Ovary (tissue), 9 donors: ENCODE measurements around the gene ULBP3. TPM values are rescaled to one million over a fixed set of nuclear protein-coding genes. Genes with fewer than 3 reads are reported as not detected.
"Not testable (repeated sequence)": the region's sequence is repeated elsewhere in the genome, so short reads cannot be mapped to it uniquely, and the experiment has no call there.

ENCODE experiments used
- DNase-seq, 5 donors: peaks; one replicate each; pipeline ENCODE4 v3.0.0-alpha.2; 2019 to 2020
- H3K27ac ChIP-seq, 2 donors: fragments of 200-600 bp; one replicate each; pipeline versions ENCODE4 v1.5.1 to v1.8.0; 2019 to 2022
- H3K27me3 ChIP-seq: fragments of 200-600 bp; one replicate; pipeline ENCODE4 v1.8.0; 2022
- H3K36me3 ChIP-seq: fragments of 200-600 bp; sonication (generic); one replicate; pipeline ENCODE4 v1.5.1; 2019
- H3K4me1 ChIP-seq: one replicate; pipeline ENCODE4 v1.8.1; 2013; ENCODE audit warnings: mild to moderate bottlenecking, moderate library complexity; ENCODE audit not compliant: insufficient read depth
- H3K4me3 ChIP-seq: fragments of 200-600 bp; sonication (generic); one replicate; pipeline ENCODE4 v1.5.1; 2017
- H3K9me3 ChIP-seq, 2 donors: fragments of 200-600 bp in 1 of 2; sonication (generic) in 1 of 2; one replicate each; pipeline versions ENCODE4 v1.5.1 to v1.8.1; 2013 to 2019; ENCODE audit warnings: mild to moderate bottlenecking in 1 of 2, moderate library complexity in 1 of 2
- CTCF ChIP-seq, 3 donors: fragments of 450-650 bp in 2 of 3; fragments of 200-600 bp in 1 of 3; IDR thresholded peaks; one replicate each; pipeline versions ENCODE4 v1.5.1 to v1.8.0; 2016 to 2022; ENCODE audit warnings: antibody characterized with exemption in 3 of 3, mild to moderate bottlenecking in 1 of 3
- EP300 ChIP-seq: sonication (generic); formaldehyde crosslinking; IDR thresholded peaks from one replicate; pipeline ENCODE4 v1.6.1; 2017; ENCODE audit warnings: antibody characterized with exemption
- POLR2A ChIP-seq: fragments of 450-650 bp; IDR thresholded peaks from one replicate; pipeline ENCODE4 v1.6.1; 2017; ENCODE audit warnings: antibody characterized with exemption, mild to moderate bottlenecking, moderate library complexity
- WGBS, 3 donors: extraction: QIAGEN DNeasy Blood & Tissue Kit in 1 of 3; methylation state at CpG; one replicate each; pipeline versions ENCODE4 v1.1.5 to v1.1.7; 2013 to 2017; 5-methylcytosine and 5-hydroxymethylcytosine counted together
- intact Hi-C, 4 donors: fragments of 100-400 bp; cut with DNase I; formaldehyde crosslinking; loops; one replicate each; pipeline versions ENCODE4 v1.11.0 to v1.15.1; 2022 to 2023
- polyA plus RNA-seq, 2 donors: library from polyadenylated mRNA; stranded (reverse); fragments of 200-250 nt in 1 of 2; fragments of 350-450 nt in 1 of 2; fragmentation: Illumina TruSeq in 1 of 2; extraction: RNeasy Lipid Tissue Mini Kit (QIAGEN cat#74804) in 1 of 2; gene quantifications; one replicate each; pipeline ENCODE4 v1.2.3, GENCODE V29; 2013 to 2014
- total RNA-seq, 7 donors: library from RNA; depleted of rRNA in 2 of 7; stranded (reverse); fragments of >200 nt in 2 of 7; fragmentation: NEBNext Ultra II Directional in 3 of 7; extraction: Animal tissue kit (Norgen Biotek cat#: 25700) in 3 of 7; gene quantifications; one replicate each; pipeline versions ENCODE4 v1.1.0 to v1.2.4, GENCODE V29; 2016 to 2023
- donor health status: DM: no; HTN: no; CAD: no; lungs with moderate emphysema.
- donor health status: DM: no; HTN: no; CAD: no.
- donor health status: Bipolar disorder and iron deficiency.
- donor health status: DM: yes; HTN: yes; CAD: no.
- donor health status: DM: no; HTN: no; CAD: no.
- donor health status: DM: yes; HTN: yes; CAD: no.

The ULBP3 gene
- total and polyA plus RNA-seq, 9 donors: 0.66 to 2.5 (median 1.6) TPM; not detected in 2

DNA sequence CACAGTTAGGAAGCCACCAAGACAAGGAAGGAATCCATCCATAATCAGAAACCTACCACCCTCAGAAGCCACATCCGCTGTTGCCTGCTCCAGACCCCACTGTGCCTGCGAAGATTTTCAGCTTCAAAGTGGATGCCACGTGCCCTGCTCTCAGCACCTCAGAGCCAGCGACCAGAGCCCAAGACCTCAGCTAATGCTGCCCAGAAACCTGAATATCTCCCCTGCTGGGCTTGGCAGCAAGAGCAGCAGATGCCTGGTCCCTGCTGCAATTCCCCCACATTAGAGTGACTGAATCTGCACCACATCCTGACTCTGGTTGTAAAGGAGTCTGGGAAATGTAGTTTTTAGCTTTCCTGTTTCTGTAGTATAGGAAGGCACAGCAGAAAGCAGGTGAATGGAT lies 10.7 kb upstream of the ULBP3 start:
- Histone ChIP-seq H3K27ac (no peak overlapping the region), H3K9me3 (no peaks in the 10 kb centered on the region), H3K27me3 (no peaks in the 10 kb centered on the region), H3K4me3 (no peak overlapping the region), H3K4me1 (no peaks in the 10 kb centered on the region), H3K36me3 (no peaks in the 10 kb centered on the region)
- 84 to 85% (median 84%) methylated on average over 4 of the region's 4 CpGs for WGBS, 3 donors
- intact Hi-C loops: loop anchor here in 2 of 4 donors (5.0 to 10.0 kb wide), 3 partner anchors 255 to 323 kb away; no protein-coding TSS in a partner anchor
- no peak for DNase-seq
- no peak for TF ChIP-seq CTCF (IDR thresholded peaks at IDR 0.05)
- TF ChIP-seq POLR2A: no peak
- TF ChIP-seq EP300: no peak

- Histone ChIP-seq H3K36me3 (no peaks in the 10 kb centered on the region), H3K27me3 (no peaks in the 10 kb centered on the region), H3K9me3 (no peaks in the 10 kb centered on the region), H3K4me3 (no peak overlapping the region), H3K4me1 (no peaks in the 10 kb centered on the region), H3K27ac (no peak overlapping the region)
- TF ChIP-seq POLR2A (no peak), CTCF (IDR thresholded peaks at IDR 0.05) (no peak), EP300 (no peak)
- intact Hi-C loops: no loop called here
- 37 to 45% (median 44%) methylated on average over 2 of the region's 2 CpGs for WGBS, 3 donors
- DNase-seq: no peak
Observed at GRCh38 chr6:150078788-150079187, 9.9 kb upstream of the ULBP3 start.

DNA sequence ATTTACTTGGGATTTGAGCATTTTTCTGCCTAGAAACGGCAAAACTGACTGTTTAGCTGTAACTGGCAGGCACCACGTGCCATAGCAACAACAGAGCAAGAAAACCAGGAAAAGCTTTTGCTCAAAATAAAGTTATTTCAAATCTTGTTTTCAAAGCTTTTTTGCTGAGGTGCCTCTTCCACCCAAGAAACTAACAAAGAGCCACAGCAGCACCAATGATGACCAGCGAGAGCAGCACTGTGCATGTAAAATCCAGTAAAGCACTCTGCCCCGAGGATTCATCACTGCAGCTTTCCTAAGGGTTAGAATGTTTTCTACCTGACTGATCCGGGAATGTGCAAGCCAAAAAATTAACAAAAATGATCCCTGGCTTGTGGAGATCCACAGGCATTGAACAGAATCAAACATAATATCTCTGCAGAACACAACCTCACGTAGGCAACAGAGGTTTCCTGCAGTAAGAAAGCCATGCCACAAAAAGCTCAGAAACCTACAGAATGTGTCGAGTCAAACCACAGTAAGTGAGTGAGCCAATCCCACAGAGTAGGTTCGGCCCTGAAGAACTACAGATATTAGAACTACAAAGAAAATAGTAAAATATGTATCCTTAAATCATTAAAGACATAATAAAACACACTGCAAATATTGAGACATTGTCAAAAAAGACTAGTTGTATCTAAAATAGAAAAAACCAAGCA lies 7.4 kb upstream of the ULBP3 start:
- Histone ChIP-seq H3K36me3 (no peaks in the 10 kb centered on the region), H3K4me1 (no peaks in the 10 kb centered on the region), H3K27me3 (no peaks in the 10 kb centered on the region), H3K27ac (no peak overlapping the region), H3K9me3 (no peaks in the 10 kb centered on the region), H3K4me3 (no peak overlapping the region)
- intact Hi-C loops: no loop called here
- no peak for TF ChIP-seq POLR2A
- TF ChIP-seq EP300: no peak
- no peak for TF ChIP-seq CTCF (IDR thresholded peaks at IDR 0.05)
- 71 to 78% (median 76%) methylated on average over 8 of the region's 8 CpGs for WGBS, 3 donors
- no peak for DNase-seq

GRCh38 chr6:150075034-150075421 lies 6.1 kb upstream of the ULBP3 start:
- no peak overlapping the region for H3K27ac ChIP-seq
- no peaks in the 10 kb centered on the region for H3K9me3 ChIP-seq
- H3K27me3 ChIP-seq: no peaks in the 10 kb centered on the region
- H3K4me3 ChIP-seq: no peak overlapping the region
- no peaks in the 10 kb centered on the region for H3K4me1 ChIP-seq
- DNase-seq: no peak
- 60 to 71% (median 60%) methylated on average over 2 of the region's 2 CpGs for WGBS, 3 donors
- intact Hi-C loops: no loop called here
- TF ChIP-seq EP300: no peak
- no peak for TF ChIP-seq CTCF (IDR thresholded peaks at IDR 0.05)
- TF ChIP-seq POLR2A: no peak
- no peaks in the 10 kb centered on the region for H3K36me3 ChIP-seq

- intact Hi-C loops, DNase-seq, H3K27ac ChIP-seq, H3K9me3 ChIP-seq, H3K4me3 ChIP-seq, H3K27me3 ChIP-seq, H3K4me1 ChIP-seq, H3K36me3 ChIP-seq: not testable (repeated sequence)
- 59 to 68% (median 65%) methylated on average over 4 of the region's 4 CpGs for whole genome bisulfite sequencing, 3 donors
Observed at GRCh38 chr6:150074396-150075033, 5.6 kb upstream of the ULBP3 start.
